Body of pancreas (tissue), 4 donors: ENCODE data around the gene COTL1.

Source experiments
- CTCF ChIP-seq, 7 experiments: fragments of 450-650 bp in 4 of 7; fragments of 200-600 bp in 3 of 7; sonication (generic) in 3 of 7; IDR thresholded peaks; one replicate each; pipeline ENCODE4 v1.5.1; 2016 to 2019; ENCODE audit warnings: antibody characterized with exemption in 7 of 7
- POLR2A ChIP-seq, 3 donors: fragments of 450-650 bp; IDR thresholded peaks; one replicate each; pipeline ENCODE4 v1.6.1; 2016; ENCODE audit warnings: antibody characterized with exemption in 3 of 3, mild to moderate bottlenecking in 2 of 3

- TF ChIP-seq POLR2A (IDR thresholded peaks at IDR 0.05) (no peak), CTCF (IDR thresholded peaks at IDR 0.05) (no peak)
Measured at GRCh38 chr16:84638231-84638806, 20.4 kb upstream of the COTL1 start.
